Measurements from ENCODE around the gene BCL11A.

DNA sequence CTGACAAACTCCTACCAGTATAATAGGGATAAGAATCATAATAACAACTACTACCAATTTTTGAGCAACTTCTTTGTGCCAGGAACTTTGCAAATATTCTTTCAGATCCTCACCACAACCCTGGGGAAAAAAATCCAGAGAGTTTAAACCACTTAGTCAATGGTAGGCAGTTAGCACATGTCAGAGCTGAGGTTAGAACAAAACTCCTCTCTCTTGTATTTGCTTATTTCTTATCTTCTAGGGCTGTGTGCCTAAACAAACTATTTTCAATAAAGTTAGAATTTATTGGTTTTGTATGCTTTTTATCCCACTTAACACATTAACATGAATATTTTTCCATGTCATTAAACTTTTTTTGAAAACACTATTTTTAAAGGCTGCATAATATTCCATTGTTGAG lies 127.1 kb downstream of the BCL11A start:
- no peak for TF ChIP-seq POLR2A (IDR thresholded peaks at IDR 0.05; ENCODE audit: low read length)
- TF ChIP-seq GATA1 (IDR thresholded peaks at IDR 0.05; ENCODE audit: low read depth, low read length): no peak

Measured in erythroblast (primary cell).